Measurements from ENCODE around the gene PRM1. TPM values are rescaled to one million over a fixed set of nuclear protein-coding genes. Genes with fewer than 3 reads are reported as not detected.
A peak's percentile ranks its signal among the peaks of the same experiment; 100 is the strongest.

Gene PRM1
- total and polyA plus RNA-seq, 2 of the 13 experiments (the other 11 are each of a cell fraction or from before 2014, with no cell fraction given): not detected

- TF ChIP-seq FUBP1 (CRISPR knock-in tag; IDR thresholded peaks at IDR 0.05; ENCODE audit: borderline replicate concordance) (no peak; the same call in 1 of the 2 replicates), MTA3 (CRISPR knock-in tag; IDR thresholded peaks at IDR 0.05) (no peak), GTF2F1 (IDR thresholded peaks at IDR 0.05; ENCODE audit: low read length) (no peak), CC2D1A (CRISPR knock-in tag; IDR thresholded peaks at IDR 0.05) (no peak), ZNF780A (CRISPR knock-in tag; IDR thresholded peaks at IDR 0.05) (no peak), LRRFIP1 (CRISPR knock-in tag; conservative IDR thresholded peaks at IDR 0.05) (no peak), ELF4 (CRISPR knock-in tag; IDR thresholded peaks at IDR 0.05; ENCODE audit: borderline replicate concordance) (no peak), ZNF562 (CRISPR knock-in tag; IDR thresholded peaks at IDR 0.05; ENCODE audit: borderline replicate concordance) (no peak), SRY (CRISPR knock-in tag; IDR thresholded peaks at IDR 0.05) (no peak), DZIP1 (CRISPR knock-in tag; IDR thresholded peaks at IDR 0.05) (0 out of 2 replicates have a peak, but pooled peaks have one; percentile 70), MNT (IDR thresholded peaks at IDR 0.05) (no peak), ZNF572 (CRISPR knock-in tag; IDR thresholded peaks at IDR 0.05) (0 out of 2 replicates have a peak, but pooled peaks have one; percentile 43)
Observed at GRCh38 chr16:11299865-11300559, 18.9 kb upstream of the PRM1 start (continued).
